Esophagus squamous epithelium (tissue), 4 donors: Measurements from ENCODE around the gene RGS10.

ENCODE experiments used
- CTCF ChIP-seq, 6 experiments: fragments of 450-650 bp in 4 of 6; fragments of 200-600 bp in 2 of 6; sonication (generic) in 2 of 6; IDR thresholded peaks; one replicate each; pipeline ENCODE4 v1.5.1; 2016 to 2019; ENCODE audit warnings: antibody characterized with exemption in 6 of 6, mild to moderate bottlenecking in 4 of 6, moderate library complexity in 4 of 6
- POLR2A ChIP-seq, 4 donors: fragments of 450-650 bp; IDR thresholded peaks; one replicate each; pipeline ENCODE4 v1.6.1; 2017; ENCODE audit warnings: antibody characterized with exemption in 4 of 4, mild to moderate bottlenecking in 4 of 4, moderate library complexity in 3 of 4

GRCh38 chr10:119466655-119467054 is 75.9 kb downstream of the RGS10 start:
- no peak for TF ChIP-seq CTCF (IDR thresholded peaks at IDR 0.05)
- TF ChIP-seq POLR2A (IDR thresholded peaks at IDR 0.05) = no peak
